Ishikawa (cell line): ENCODE results near the gene BNIP1.
A peak's percentile ranks its signal among the peaks of the same experiment; 100 is the strongest.

Experiments
- CEBPB ChIP-seq: IDR thresholded peaks from 2 replicates; pipeline ENCODE4 v1.6.1; 2012
- CREB1 ChIP-seq: IDR thresholded peaks from 2 replicates; pipeline ENCODE4 v1.6.1; 2012; ENCODE audit warnings: low read depth
- EGR1 ChIP-seq: IDR thresholded peaks from 2 replicates; pipeline ENCODE4 v1.6.1; 2012
- EP300 ChIP-seq: IDR thresholded peaks from 2 replicates; pipeline ENCODE4 v1.6.1; 2012; ENCODE audit warnings: borderline replicate concordance
- FOXM1 ChIP-seq: IDR thresholded peaks from 2 replicates; pipeline ENCODE4 v1.6.1; 2012; ENCODE audit warnings: low read depth, borderline replicate concordance
- NFIC ChIP-seq: IDR thresholded peaks from 2 replicates; pipeline ENCODE4 v1.6.1; 2012
- RAD21 ChIP-seq: IDR thresholded peaks from 2 replicates; pipeline ENCODE4 v1.6.1; 2012; ENCODE audit warnings: low read depth
- TAF1 ChIP-seq: IDR thresholded peaks from 2 replicates; pipeline ENCODE4 v1.6.1; 2012; ENCODE audit warnings: low read depth, mild to moderate bottlenecking
- TCF12 ChIP-seq: IDR thresholded peaks from 2 replicates; pipeline ENCODE4 v1.6.1; 2012; ENCODE audit warnings: low read depth
- TEAD4 ChIP-seq: IDR thresholded peaks from 2 replicates; pipeline ENCODE4 v1.6.1; 2012
- YY1 ChIP-seq: IDR thresholded peaks from 2 replicates; pipeline ENCODE4 v1.6.1; 2012; ENCODE audit warnings: low read depth
- ZBTB7A ChIP-seq: IDR thresholded peaks from 2 replicates; pipeline ENCODE4 v1.6.1; 2012; ENCODE audit warnings: low read depth
- TF ChIP-seq, protein P1 (sequence below): IDR thresholded peaks from 2 replicates; pipeline ENCODE4 v1.6.1; 2012; ENCODE audit warnings: low read depth, mild to moderate bottlenecking
- TF ChIP-seq, protein P2 (sequence below): IDR thresholded peaks from 2 replicates; pipeline ENCODE4 v1.6.1; 2012
- TF ChIP-seq, protein P3 (sequence below): IDR thresholded peaks from 2 replicates; pipeline ENCODE4 v1.6.1; 2012

Gene BNIP1

DNA sequence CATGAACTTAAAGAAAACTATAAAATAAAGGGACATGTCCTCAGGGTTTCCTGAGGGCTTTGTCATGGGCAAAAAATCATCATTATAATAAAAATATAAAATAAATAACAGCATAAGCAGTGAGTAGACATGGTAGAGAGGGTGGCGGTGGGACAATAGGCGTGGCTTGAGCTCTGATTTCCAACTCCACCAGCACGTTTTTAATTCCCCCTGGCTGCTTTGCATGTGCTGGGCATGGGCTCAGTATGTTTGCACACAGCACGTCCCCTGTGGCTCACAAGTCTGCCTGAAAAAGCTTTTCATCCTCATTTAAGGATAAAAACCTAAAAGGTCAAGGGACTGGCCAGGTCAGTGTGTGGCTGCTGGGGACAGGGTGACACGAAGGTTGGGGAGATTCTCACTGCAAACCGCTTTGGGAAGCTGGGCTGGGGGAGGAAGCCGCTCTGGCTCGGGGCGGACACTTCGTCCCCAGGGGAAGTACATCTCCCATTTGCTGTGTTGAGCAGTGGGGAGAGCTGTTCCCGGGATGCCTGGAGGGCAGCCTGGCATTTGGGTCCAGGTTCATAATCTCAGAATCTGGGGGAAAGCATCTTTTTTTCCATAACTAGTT is 58.0 kb downstream of the BNIP1 start:
- TF ChIP-seq YY1, result no peak
- TF ChIP-seq TEAD4, result no peak
- TF ChIP-seq NFIC, result no peak
- no peak for TF ChIP-seq EGR1
- TF ChIP-seq, protein P1, sequence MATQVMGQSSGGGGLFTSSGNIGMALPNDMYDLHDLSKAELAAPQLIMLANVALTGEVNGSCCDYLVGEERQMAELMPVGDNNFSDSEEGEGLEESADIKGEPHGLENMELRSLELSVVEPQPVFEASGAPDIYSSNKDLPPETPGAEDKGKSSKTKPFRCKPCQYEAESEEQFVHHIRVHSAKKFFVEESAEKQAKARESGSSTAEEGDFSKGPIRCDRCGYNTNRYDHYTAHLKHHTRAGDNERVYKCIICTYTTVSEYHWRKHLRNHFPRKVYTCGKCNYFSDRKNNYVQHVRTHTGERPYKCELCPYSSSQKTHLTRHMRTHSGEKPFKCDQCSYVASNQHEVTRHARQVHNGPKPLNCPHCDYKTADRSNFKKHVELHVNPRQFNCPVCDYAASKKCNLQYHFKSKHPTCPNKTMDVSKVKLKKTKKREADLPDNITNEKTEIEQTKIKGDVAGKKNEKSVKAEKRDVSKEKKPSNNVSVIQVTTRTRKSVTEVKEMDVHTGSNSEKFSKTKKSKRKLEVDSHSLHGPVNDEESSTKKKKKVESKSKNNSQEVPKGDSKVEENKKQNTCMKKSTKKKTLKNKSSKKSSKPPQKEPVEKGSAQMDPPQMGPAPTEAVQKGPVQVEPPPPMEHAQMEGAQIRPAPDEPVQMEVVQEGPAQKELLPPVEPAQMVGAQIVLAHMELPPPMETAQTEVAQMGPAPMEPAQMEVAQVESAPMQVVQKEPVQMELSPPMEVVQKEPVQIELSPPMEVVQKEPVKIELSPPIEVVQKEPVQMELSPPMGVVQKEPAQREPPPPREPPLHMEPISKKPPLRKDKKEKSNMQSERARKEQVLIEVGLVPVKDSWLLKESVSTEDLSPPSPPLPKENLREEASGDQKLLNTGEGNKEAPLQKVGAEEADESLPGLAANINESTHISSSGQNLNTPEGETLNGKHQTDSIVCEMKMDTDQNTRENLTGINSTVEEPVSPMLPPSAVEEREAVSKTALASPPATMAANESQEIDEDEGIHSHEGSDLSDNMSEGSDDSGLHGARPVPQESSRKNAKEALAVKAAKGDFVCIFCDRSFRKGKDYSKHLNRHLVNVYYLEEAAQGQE, result no peak
- no peak for TF ChIP-seq CEBPB
- no peak for TF ChIP-seq ZBTB7A
- TF ChIP-seq FOXM1, result no peak
- TF ChIP-seq RAD21, result no peak
- TF ChIP-seq, protein P2, sequence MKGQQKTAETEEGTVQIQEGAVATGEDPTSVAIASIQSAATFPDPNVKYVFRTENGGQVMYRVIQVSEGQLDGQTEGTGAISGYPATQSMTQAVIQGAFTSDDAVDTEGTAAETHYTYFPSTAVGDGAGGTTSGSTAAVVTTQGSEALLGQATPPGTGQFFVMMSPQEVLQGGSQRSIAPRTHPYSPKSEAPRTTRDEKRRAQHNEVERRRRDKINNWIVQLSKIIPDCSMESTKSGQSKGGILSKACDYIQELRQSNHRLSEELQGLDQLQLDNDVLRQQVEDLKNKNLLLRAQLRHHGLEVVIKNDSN, result no peak
- no peak for TF ChIP-seq EP300
- TF ChIP-seq, protein P3, sequence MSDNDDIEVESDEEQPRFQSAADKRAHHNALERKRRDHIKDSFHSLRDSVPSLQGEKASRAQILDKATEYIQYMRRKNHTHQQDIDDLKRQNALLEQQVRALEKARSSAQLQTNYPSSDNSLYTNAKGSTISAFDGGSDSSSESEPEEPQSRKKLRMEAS, result no peak
- TF ChIP-seq TCF12, result no peak
- no peak for TF ChIP-seq CREB1
- TF ChIP-seq TAF1, result no peak

DNA sequence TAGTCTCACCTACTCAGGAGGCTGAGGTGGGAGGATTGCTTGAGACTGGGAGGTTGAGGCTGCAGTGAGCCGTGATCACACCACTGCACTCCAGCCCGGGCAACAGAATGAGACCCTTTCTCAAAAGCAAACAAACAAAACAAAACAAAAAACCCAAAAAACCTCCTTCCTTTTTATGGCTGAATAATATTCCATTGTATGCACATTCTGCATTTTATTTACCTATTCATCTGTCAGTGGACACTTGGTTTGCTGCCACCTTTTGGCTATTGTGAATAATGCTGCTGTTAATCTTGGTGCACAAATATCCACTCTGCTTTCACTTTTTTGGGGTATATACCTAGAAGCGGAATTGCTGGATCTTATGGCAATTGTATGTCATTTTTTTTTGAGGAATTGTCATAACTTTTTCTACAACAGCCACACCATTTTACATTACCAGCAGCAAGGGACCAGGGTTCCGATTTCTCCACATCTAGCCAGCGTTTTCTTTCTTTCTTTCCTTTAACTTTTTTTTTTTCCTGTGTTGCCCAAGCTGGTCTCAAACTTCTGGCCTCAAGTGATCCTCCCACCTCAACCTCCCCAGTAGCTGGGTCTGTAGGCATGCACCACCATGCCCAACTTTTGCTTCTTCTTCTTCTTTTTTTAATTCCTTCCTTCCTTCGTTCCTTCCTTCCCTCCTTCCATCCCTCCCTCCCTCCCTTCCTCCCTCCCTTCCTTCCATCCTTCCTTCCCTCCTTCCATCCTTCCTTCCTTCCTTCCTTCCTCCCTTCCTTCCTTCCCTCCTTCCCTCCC is 60.1 kb downstream of the BNIP1 start:
- TF ChIP-seq YY1 (no peak), RAD21 (peak; percentile 55)

DNA sequence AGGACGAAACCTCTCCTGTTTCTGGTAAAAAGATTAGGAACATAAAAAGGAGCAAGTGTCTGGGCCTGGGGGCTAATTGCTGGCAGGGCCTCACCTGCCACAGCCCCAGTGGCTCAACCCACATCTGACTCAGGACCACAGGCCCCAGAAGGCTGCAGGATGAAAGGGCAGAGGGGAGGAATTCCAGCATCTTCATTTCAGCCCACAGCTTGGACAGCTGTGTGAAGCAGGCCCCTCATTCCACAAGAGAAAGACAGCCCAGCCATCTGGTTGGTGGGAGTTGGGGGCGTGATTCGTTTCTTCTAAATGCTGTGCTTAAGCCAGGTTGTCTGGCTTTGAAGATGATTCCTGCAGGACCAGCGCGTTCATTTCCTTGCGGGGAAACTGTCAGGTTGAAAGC is 61.6 kb downstream of the BNIP1 start:
- no peak for TF ChIP-seq EGR1
- no peak for TF ChIP-seq EP300
- TF ChIP-seq RAD21, result no peak
- no peak for TF ChIP-seq CREB1
- TF ChIP-seq TEAD4, result no peak
- TF ChIP-seq CEBPB, result no peak
- TF ChIP-seq, protein P1, result no peak
- TF ChIP-seq TAF1, result no peak
- TF ChIP-seq YY1, result no peak
- TF ChIP-seq TCF12, result no peak
- TF ChIP-seq ZBTB7A, result no peak
- TF ChIP-seq, protein P2, result no peak
- TF ChIP-seq, protein P3, result no peak
- no peak for TF ChIP-seq FOXM1

DNA sequence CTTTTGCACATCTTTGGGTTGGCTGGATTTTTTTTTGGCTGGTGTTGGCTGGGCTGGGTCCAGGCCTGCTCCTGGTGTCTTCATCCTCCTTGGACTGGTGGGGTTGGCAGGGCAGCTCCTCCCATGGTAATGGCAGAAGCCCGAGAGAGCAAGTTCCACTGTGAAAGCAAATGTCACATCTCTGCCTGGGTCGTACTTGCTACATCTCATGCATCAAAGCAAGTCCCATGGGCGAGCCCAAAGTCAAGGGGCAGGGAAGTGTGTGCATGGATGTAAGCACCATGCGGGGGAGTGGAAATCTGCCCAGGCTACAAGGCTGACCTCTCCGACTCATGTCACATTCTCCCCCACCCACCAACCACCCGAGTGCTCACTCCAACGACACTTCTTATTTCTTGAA is 64.0 kb downstream of the BNIP1 start:
- TF ChIP-seq EGR1, result no peak
- TF ChIP-seq, protein P2, result no peak
- TF ChIP-seq TAF1, result no peak
- no peak for TF ChIP-seq TEAD4
- no peak for TF ChIP-seq YY1
- no peak for TF ChIP-seq FOXM1
- TF ChIP-seq, protein P3, result no peak
- TF ChIP-seq CREB1, result no peak
- TF ChIP-seq NFIC, result no peak
- TF ChIP-seq, protein P1, result no peak
- no peak for TF ChIP-seq ZBTB7A
